NCI-H187 (cell line): ENCODE results near the gene RFX4.

Experiments used
- DNase-seq, 2 experiments: peaks; one replicate each; lab custom pipeline; 2025; lab: John Stamatoyannopoulos, UW

RFX4 gene

DNA sequence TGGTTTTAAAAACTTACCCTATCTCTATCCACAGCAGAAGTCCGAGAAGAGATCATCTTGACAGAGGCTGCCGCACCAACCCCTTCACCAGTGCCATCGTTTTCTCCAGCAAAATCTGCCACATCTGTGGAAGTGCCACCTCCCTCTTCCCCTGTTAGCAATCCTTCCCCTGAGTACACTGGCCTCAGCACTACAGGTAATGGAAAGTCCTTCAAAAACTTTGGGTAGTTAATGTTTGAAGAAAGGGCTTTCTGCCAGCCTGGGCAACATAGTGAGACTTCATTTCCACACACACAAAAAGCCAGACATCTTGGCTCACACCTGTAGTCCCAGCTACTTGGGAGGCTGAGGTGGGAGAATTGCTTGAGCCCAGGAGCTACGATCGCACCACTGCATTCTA is 150.1 kb downstream of the RFX4 start:
- no peak for DNase-seq

DNA sequence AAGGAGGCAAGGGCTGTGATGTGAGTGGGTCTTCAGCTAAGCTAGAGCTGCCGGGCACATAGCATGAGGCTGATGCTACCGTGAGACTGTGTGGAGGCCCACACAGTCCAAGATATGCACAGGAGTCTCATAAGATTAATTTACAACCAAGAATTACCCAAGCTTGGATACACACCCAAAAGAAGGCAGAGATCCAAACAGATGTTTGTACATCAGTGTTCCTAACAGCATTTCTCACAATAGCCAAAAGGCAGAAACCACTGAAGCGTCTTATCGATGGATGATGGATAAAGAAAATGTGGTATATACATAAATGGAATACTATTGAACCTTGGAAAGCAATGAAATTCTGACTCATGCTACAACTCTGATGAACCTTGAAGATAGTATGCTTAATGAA is 150.9 kb downstream of the RFX4 start:
- no peak for DNase-seq

DNA sequence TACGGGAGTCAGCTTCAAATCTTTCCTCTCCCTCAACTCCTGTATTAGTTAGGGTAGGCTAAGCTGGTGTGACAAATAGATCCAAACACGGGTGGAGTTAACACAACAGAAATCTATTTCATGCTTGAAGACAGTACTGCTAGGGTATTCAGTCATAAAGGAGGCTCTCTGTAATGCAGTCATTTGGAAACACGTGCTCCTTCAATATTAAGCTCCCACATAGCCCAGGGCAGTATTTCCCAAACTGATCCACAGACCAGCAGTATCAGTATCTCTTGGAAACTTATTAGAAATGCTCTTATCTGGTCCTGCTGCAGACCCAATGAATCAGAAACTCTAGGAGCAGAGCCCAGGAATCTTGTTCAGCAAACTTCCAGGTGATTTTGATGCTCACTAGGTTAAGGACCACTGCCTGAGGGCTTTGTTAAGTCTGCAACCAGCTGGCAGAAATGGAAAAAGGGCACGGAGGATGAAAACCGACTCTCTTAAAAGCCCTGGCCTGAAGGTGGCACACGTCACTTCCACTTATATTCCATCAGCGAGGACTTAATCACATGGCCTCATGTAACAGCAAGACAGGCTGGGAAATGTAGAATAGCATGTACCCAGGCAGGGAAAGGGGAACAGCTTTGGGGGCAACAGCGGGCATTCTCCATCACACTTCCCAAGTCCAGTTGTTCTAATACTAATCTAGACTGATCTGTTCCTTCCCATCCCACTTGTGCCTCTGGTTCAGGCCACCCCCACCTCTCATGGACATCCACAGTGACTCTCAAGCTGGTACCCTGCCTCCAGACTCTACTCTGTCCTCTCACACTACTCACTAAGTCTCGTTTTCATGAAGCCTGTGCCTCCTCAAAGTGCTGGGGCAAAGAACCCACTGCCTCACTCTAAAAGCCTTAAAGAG is 153.5 kb downstream of the RFX4 start:
- no peak for DNase-seq

DNA sequence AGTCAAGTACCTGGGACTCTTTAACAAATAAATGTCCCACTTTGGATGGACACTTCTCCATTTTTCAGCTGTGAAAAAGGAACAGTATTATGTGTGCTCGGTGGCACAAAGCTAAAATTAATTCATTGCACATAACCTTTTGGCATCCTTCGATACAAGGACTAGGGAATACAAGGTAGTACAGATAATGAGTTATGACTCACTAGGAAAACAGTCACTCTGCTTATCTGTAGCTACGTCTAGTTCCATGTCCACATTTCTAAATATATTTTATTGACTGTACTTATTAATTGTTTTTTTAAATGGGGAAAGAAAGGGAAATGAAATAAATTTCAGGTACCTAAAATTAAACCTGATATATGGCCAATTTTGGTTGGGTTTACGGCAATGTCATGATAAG is 156.5 kb downstream of the RFX4 start:
- DNase-seq, result no peak

DNA sequence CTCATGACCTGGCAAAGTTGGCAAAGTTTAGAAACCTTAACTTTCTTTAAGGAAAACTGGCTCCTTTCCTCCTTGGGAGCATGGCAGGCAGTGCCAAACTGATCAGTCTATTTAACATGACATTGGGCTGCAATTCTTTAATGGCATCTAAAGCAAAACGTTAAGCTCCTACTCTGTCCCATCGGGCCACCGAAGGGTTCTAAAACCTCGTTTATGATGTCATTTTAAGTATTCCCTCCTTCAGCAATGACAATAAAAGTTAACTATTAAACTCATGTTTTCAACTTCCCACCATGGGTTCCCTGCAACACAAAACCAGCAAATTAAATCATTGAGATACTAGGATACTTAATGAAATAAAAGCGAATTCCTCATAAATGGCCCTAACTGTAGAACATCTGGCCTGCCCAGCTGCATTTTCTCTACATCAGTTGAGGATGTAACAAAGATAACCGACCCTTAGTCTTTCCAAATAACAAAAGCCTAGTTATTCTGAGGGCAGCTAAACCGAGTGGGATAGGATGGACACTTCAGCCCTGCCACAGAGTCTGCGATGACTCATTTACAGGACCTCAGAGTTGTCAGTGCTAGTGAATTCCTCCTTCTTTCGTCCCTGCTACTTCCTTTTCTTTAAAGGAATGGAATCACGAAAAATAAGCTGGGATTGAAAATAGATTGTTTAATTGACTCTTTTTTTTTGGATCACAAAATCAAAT is 157.2 kb downstream of the RFX4 start:
- DNase-seq, result no peak

DNA sequence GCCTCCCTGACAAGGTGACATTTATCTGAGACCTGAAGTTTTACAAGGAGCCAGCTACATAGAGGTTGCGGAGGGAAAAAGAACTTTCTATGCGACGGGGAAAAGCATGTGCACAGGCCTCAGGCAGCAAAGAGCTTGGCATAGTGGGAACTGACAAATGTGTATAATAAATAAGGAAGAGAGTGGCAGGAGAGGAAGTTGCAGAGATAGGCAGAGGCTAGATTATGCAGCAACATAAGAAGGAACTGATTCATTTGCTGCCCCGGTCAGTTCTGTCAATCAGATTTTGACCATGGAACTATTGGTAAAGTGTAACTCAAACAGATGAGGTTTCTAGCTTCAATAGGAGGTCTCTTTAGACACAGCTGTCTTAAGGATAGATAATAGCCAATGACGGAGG is 158.0 kb downstream of the RFX4 start:
- DNase-seq, result no peak

DNA sequence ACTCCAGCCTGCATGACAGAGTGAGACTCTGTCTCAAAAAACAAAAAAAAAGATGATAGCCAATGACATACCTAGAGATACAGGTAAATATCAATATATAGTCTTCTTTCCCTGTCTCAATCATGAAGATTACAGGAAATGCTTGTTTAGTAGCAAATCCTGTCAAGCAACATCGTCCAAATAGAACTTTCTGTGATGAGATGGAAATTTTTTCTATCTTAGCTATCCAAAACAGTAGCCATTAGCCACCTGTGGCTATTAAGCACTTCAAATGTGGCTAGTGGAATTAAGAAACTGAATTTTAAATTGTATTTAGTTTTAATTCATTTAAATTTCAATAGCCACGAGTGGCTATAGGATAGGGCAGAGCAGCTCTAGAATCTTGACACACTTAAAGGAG is 158.4 kb downstream of the RFX4 start:
- no peak for DNase-seq

DNA sequence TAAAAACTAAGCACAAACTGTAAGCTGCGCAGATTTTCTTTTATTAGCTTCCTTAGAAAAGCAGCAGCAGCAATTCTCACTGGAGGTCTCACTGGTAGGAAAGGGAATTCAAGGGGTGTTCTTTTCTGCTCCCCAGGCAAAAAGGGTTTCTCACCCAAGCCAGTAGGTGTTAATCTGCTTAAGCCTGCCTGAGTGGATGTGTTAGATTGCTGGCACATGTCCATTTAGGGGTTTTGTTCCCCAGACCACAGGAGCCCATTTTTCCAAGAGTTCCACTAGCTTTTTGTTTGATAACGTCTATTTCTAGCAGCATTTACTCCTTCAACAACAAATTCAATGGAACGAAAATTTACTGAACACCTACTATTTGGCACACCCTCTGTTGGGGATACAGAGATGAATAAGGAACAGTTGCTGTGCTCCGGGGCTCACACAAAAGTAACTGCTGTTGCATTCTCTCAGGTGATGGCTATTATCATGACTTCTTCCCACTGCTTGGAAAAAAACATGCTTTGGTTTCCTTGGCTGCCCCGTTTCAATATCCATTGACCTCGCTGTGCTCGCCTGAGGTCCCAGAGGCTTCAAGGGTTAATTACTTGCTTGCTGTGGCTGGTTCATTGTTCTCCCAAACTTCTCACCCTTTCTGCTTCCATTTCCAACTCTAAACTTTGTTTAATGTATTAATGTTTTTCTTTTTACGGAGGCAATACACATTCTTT is 160.6 kb downstream of the RFX4 start:
- DNase-seq, result no peak

DNA sequence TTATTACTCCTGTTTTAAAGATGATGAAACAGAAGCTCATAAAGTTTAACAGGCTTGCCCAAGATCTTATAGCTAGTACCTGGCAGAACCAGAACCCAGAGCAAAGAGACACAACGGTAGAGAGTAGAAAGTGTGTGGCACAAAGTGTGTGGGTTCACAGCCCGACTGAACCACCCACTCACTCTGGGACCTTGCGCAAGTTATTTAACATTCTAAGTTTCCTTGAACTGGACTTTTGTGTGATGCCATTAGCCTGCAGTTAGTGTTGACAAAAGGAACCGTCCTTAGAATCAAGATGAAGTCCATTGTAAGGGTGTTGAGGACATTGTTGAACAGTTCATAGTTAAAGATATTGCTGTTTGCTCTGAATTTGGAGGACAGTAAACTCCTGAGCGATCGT is 161.8 kb downstream of the RFX4 start:
- DNase-seq, result no peak

DNA sequence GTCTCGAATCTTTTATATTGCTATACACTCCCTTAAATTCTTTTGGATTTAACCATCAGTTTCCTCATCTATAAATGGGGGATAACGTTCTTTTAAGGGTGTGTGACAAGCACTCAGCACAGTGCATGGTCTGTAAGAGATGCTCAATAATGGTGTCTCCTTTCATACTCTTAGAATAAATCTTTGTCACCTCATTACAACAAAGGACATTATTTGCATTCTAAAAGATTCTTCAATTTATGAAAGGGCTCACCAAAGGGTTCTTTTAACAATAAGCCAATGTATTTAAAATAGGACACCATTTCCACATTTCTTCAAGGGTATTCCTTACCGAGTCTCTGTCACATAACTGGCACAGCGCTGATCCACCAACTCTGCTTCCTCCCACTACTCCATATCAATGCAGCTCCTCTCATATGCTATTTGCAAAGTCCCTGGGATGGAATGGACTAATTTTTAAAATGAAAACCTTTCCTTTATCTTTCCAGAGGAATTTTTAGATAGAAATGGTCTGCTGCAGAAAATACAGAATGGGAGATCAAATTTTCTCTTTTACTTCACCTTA is 162.5 kb downstream of the RFX4 start:
- DNase-seq, result no peak

DNA sequence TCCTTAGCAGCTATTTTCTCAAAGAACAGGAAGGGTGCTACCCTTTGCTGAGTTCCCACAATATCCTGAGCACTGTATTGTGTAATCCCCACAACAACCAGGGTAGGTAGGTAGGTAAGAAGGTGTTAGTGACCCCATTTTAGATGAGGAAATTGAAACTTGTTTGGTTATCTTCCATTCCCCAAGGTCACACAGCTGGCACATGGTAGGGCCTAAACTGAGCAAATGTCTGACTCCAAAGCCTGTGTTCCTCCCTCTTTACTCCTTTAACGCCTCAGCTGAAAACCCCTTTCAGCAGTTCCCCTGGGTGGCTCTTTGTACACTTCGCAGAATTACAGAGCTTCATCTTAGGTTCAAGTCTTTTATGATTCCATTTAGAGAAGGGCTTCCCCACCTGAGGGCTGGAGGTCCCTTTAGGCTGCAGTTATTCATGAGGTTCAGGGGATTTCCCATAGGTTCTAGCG is 165.2 kb downstream of the RFX4 start:
- no peak for DNase-seq

DNA sequence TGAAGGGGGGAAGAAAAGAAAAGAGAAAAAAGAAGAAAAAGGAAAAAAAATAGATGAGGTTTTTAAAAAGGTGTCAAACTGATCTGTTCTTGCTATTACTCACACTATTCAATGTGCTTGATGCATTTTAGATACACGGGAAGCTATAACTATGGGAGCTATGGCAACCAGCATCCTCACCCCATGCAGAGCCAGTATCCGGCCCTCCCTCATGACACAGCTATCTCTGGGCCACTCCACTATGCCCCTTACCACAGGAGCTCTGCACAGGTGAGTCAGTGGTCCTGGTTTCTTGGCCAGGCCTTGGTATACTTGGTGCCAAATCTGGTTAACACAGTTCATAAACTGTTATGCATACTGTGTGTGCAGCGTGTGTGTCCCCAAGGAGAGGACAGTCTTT is 167.7 kb downstream of the RFX4 start:
- DNase-seq, result no peak

DNA sequence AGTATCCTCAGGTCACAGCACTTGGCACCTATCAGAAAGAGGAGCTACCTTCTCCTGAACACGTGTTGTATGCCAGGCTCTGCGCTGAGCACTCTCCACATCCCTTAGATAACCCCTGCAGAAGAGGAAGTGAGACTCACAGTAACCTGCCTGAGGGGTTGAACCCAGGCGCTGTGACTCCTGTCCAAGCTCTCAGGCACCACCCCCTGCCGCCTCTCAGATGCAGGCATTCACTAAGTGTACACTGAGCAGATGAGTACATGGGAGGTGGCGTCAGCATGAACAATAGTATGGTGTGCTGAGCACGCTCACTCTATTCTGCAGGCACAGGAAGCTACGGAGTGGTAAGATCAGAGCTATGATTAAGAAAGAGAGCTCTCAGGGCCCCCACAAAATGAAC is 170.7 kb downstream of the RFX4 start:
- no peak for DNase-seq

DNA sequence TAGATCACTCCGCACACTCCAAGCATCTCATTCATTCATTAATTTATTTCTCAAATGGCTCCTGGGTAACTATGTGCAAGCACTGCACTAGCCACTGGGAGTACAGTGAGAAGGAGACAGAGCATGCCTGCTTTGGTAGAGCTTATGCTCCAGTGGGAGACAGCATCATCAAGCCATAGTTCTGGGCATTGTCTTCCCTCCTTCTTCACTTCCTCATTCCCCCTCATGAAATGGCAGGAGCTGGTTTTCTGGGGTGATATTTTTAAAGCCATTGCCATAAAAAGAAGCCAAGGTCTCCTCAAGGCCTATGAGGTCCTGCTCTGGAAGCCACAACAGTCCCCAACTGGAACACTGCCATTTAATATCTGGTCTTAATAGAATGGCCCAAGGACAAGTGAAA is 171.5 kb downstream of the RFX4 start:
- no peak for DNase-seq

DNA sequence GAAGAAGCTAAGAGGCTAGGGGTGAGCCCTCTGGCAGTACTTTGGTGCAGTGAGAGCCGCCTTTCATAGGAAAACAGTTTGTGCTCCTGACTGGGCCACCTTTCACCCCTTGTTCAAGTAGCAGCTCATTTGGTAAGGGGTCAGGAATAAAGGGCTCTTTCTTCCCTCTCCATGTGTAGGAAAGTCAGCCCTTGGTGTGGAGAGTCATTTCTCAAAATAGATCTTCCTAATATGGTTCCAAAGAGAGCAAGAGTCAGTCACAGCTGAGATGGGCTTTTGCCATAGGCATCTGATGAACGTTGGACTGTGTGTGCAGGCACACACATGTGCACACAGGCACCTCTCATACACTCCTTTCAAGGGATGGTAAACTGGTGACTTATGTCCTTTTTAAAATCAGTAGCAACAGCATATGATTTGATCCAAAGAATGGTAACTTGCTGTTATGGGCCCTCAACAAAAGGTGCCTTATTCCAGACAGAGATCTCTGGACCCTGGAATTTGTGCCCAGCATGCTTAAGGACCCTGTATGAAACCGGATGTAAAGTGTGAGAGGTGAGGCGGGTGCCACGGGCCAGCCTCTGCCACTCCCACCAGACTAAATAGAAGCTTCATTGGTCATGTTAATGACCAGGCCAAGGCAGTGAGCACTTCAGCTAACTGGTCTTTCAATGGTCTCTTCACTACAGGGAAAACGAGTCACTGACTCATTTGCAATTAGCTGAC is 175.0 kb downstream of the RFX4 start:
- no peak for DNase-seq

DNA sequence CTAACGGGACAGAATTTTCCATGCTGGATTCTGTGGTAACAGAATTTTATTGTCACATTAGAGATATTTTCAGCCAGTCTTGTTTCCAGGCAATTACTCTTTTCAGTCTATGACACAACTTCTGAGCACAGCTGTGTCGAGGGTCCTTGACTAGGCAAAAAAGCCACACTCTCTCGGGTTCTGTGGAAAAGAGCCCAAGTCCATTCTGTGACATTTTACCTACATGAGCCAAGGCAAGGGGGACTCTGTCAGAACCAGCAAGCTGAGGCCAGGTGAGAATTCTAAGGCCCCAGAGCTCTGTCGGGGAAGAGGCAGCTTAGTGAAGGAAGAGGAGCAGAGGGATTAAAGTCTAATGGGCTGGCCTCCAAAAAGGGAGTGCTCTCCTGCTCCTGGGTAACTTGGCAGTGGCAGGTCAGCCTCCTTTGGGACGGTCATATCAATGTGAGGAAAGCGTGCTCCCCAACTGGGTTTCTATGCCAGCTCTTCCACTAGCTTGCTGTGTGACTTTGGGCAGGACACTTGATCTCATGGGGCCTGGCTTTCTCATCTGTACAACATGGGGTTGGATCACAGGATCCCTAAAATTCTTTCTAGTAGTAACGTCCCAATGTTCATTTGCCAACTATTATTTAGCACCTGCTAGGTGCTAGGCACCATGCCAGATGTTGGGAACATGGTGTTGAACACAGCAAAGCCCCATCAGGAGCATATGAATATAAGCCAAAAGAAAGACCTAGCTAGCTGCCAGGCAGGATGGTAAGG is 175.7 kb downstream of the RFX4 start:
- DNase-seq, result no peak

DNA sequence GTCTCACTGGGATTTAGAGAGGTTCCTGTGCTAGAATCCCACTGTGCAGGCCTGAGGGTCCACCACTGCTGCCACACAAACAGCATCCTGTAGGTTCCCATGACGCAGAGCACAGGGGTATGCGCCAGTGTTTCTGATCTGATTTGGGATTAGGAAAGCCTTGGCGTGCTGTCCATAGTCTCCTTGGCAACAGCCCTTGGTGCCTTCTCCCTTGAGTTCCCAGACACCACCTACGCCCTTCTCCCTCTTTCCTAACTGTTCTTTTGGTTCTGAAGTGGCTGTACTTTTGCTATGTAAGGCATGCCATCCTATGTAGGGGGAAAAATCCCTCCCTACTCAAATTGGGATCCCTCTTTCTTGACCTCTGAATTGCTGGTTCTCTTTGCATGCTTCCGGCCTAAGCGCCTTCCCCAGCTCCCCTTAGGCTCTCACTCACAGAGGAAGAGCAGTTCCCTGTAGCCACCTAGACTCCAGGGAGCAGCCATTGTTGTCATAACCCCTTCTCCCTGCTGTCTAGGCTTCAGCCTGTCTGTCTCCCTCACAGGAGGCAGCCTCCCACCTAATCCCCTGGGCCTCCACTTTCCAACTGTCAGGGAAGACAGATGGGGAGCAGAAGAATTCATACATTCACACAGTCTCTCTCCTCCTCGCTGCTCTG is 176.9 kb downstream of the RFX4 start:
- DNase-seq, result no peak

DNA sequence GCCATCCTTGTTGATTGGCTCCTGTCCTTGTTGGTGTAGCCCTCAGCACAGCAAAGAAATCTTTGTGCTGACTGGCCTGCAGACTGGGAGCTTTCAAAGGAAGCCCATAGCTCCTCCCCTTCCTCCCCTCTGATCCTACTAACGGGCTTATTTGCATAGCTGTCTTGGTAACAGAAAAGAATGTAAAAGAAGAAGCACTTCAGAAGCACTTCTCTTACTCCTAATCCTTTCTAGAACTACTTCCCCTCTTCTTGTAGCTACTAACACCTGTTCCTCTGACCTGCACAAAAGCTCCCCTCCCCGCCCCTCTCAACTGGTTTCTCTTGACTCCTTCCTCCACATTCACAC is 177.4 kb downstream of the RFX4 start:
- DNase-seq, result peak; percentile 14 to 21

DNA sequence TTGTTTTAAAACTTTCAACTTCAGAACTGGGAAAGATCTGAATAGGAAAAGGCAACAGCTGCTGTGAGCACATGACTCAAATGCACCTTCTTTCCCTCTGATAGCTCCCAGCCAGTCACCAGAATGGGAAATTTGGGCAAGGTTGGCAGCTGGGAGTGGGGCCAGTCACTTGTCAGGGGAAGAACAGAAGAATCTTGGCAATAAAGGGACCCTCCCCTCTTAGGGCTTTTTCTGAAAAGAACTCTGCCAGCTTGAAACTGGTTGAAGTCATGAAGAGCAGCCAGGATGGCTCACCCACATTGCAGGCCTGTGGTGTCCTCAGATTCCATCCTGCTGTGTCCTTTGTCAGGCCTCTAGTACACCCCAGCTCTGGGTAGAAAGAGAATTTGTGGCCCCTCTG is 181.4 kb downstream of the RFX4 start:
- no peak for DNase-seq

DNA sequence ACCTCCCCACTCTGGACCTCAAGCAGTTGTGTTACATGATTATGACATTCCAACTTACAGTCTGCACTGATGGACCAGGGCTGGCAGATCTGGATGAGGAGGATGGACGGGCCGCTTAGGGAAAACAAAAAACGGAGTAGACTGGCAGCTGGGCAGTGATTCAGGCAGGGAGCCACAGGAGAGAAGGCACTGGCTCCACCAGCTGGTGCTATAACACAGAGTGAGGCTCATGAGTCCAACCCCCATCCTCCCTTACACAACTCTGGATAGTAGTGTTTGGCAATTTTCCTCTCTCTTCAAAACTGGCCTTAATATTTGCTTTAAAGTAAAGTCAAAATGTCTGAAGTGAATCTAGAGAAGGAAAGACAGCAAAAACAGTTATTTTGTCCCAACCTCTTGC is 181.9 kb downstream of the RFX4 start:
- no peak for DNase-seq
